Activated T-cell treated with anti-CD3 and anti-CD28 coated beads, Interleukin-2, amount 50 U/mL, for 1 hour (primary cell): ENCODE measurements around the gene AUNIP.
"Not testable (repeated sequence)": the region's sequence is repeated elsewhere in the genome, so short reads cannot be mapped to it uniquely, and the experiment has no call there.

ENCODE experiments used
- DNase-seq: peaks from one replicate; pipeline ENCODE4 v3.0.0-alpha.2; 2020

The AUNIP gene

DNA sequence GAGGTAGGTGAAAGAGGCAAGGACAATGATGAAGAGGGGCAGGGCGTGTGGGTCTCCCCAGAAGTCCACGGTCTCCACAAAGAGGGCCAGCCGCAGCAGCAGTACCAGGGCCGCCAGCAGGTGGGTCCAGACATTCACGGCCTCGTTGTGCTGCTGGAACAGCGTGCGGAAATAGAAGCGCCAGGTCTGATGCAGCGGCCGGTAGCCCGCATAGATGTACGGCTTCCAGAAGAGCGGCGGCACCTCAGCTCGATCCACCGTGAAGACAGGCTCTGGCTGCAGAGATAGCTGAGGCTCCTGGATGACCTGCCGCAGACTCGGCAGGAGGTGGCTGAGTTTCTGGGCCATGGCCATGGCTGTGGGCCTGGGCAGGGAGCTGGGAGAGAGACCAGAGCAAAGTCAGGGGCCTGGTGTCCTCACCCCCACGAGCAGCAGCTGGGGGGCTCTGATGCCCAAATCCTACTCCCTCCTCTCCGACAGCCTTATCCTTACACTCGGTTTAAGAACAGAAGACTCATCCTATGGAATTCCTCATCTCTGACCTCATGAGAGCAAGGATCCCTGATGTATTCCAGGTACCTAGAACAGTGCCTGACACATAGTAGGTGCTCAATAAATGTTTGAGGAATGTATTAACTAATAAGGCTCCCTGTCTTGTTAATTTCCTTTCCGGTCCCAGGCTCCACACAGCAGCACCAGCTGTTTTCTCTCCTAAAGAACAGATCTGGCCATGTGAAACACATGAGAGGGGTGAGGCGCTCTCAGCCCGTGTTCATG, 4.4 kb upstream of the AUNIP start:
- no peak for DNase-seq

DNA sequence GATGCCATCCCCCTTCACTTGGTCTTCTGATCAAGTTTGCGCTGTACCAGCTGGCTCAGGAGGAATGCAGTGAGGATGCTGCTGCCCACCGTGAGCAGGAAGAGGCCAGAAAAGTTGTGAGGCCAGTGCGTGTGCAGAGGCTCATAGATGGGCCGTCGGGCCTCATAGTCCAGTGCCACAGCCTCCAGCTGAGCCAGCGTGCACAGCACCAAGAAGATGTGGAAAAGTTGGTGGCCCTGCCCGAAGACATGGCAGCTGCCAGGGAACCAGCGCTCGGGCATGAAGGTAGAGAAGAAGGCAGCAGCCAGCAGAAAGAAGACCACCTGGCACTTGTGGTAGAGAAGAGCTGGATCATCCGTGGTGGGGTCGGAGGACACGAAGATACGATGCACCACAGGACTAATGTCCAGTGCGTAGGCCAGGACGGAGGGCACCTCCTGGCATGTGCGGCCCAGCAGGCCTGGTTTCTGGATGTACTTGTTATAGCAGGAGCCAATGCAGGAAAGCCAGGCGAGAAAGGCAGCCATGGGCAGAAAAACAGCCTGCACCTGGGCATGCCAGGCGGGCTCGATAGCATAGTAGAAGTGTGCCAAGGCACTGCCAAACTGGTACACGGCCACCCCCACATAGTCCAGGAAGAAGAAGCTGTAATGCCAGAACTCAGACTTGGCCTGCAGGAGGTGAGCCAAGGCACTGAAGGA, 3.7 kb upstream of the AUNIP start:
- no peak for DNase-seq

DNA sequence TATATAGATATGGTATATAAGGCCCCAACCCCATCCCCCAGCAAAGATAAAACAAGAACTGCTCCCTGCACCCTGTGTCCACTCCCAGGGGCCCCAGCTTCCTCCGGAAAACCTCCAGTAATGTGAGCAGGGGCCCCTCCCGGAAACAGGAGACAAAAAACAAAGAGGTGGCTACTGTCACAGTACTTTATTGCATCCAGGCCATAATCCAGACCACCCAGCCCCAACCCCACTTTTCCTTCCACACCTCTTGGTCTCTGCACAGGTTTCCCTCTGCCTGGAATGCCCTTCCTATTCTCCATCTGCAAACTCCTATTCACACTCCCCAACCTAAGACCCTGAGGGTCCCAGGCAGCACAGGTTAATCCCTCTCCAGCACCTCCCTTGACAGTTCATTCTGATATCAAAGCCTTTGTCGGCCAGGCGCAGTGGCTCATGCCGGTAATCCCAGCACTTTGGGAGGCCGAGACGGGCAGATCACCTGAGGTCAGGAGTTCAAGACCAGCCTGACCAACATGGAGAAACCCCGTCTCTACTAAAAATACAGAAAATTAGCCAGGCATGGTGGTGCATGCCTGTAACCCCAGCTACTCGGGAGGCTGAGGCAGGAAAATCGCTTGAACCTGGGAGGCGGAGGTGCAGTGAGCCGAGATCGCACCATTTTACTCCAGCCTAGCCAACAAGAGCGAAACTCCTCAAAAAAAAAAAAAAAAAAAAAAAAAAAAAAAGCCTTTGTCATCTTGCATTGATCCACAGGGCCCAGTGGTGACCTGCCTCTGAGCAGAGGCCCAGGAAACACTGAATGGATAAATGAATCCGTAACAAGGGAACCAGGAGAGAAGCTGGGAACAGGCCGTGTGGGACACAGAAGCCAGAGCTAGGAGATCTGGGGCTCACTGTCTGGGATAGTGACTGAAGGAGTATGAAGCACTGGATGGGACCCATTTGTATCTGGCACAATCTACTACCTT, 2.3 kb upstream of the AUNIP start:
- DNase-seq, result no peak

DNA sequence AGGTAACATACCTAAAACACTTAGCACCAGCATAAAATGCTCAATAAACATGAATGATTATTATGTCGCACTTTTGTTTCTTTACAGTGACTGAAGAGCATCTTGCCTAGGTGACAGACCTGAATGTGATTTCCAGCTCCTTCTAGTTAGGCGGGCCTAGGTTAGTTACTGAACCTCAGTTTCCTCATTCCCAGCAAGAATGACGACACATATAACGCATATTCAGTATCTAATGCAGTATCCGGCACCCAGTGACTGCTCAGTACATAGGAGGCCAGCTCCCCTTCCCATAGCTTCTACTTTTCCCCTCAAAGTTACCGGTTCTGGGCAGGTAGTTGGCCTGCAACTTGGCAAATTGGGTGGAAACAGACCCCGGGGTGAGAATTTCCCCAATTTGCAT, 763 bp downstream of the AUNIP start:
- DNase-seq, result no peak

DNA sequence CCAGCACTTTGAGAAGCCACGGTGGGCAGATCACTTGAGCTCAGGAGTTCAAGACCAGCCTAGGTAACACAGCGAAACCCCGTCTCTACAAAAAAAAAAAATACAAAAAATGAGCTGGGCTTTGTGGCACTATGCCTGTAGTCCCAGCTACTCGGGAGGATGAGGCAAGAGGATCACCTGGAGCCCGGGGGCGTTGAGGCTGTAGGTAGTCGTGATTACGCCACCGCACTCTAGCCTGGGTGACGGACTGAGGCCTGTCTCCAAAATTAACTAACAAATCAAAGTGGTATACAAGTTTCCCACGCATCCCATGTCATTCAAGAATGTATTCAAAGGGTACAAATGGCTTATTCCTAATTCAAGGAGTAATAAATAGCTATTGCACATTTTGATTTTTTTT, 2.4 kb downstream of the AUNIP start:
- no peak for DNase-seq

DNA sequence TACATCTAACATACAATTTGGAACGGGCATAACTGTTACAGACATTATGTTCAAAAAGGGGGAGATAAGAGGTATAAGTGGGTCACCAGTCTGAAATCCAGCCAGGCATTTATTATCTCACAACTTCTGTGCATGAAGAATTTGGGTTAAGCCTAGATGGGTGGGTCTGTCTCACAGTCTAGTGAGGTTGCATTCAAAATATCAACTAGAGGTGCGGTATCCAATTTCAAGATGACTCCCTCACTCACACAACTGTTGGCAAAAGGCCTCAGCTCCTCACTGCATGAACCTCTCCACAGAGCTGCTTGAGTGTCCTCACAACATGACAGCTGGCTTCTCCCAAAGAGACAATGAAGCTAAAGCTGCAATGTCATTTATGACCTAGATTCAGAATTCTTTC, 4.7 kb downstream of the AUNIP start:
- no peak for DNase-seq

DNA sequence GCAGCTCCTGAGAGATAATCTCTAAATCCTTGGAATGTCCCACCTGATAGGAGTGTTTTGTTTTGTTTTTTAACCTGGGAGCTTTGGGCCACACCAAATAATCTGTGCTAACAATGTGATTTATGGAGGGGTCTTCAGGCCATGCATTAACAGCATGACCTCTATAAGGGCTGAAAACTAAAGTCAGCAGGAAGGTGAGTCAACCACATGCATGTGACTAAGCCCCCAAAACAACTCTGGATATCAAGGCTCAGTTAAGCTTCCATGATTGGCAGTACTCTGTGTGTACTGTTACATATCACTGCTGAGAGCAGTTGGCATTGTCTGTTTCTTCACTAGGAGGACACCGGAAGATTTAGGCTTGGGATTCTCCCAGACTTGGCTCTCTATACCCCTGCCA, 10.7 kb downstream of the AUNIP start:
- DNase-seq, result no peak

DNA sequence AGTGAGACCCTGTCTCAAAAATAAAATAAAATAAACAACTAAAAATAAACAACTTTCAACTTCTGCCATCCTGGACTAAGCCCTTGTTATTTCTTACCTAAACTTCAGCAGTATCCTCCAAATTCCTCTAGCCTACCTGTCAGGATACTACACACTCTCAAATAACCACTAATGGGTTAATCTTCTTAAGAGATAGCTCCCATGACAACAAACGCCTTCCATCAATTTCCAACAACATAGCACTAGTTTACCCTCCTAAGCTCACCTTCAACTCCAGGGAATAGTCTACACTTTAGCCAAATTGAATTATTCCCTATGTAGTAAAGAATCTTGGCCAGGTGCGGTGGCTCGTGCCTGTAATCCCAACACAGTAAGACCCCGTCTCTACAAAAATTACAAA, 11.3 kb downstream of the AUNIP start:
- no peak for DNase-seq

DNA sequence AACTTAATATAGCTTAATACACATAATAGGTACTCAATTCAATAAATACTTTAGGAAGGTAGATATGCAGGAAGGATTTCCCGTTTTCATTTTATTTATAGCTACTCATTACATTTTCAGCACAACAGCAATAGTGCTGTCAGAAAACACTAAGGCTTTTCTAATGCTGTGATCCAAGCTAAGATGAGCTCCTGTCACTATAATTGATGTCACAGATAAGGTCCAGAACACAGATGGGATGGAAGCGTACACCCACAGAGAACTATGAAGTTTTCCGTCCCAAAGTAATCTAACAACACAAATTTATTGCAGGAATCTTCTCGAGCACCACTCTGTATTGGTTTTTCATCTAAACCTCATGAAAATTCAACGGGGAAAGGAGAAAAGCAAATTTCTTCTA, 13.6 kb downstream of the AUNIP start:
- no peak for DNase-seq

DNA sequence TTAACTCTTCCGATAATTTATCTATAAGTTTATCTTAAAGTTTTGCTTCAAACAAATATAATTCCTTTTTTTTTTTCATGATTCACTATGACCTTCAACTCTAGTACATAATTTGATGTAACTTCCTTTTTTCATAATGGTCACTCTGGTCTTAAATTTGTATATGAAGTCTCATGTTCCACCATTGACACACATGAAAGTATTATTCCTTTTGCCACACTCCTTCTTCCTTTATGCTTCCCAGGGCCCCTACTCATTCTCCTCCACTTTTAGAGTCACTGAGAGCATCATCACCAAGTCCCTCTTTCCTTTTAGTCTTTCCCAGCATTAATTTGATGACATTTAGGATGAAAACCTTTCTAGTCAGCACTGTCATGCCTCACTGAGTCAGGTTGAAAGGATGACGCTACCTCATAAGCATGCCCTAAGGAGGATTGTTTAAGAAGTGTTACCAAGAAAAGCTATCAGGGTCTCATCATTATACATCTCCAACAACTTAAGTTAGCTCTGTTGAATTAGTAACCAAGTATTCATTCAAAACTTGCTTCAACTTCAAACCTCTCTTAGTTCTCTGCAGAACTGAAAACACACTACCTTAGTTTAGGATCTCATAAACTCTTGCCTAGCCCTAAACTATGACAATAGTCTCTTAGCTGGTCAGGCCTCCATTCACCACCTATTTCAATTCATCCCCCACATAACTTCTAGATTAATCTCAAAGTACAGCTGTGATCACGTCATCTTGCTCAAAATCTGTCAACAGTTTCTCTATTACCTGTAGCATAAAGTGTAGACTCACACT, 14.5 kb downstream of the AUNIP start:
- no peak for DNase-seq

DNA sequence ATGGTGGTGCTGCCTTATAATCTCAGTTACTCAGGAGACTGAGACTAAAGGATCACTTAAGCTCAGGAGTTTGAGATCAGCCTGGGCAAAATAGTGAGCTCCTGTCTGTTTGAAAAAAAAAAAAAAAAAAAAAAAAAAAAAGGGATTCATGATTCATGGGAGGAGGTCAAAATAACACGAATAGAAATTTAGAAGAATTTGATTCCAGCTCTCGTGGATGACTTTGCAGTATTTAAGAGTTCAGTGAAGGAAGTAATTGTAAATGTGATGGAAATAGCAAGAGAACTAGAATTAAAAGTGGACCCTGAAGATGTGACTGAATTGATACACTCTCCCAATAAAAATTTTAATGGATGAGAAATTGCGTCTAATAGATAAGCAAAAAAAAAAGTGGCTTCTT, 15.8 kb downstream of the AUNIP start:
- DNase-seq, result no peak

DNA sequence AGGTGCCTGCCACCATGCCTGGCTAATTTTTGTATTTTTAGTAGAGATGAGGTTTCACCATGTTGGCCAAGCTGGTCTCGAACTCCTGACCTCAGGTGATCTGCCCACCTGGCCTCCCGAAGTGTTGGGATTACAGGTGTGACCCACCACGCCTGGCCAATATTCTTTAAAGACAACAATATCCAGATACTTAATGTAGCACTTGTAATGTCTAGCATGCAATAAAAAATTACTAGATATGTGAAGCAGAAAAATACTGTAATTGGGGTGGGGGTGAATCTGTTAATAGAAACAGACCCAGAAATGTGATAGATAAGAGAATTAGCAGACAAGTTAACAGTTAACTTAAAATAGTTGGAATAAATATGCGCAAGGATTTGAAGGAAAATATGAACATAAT, 19.4 kb downstream of the AUNIP start:
- not testable (repeated sequence) for DNase-seq

DNA sequence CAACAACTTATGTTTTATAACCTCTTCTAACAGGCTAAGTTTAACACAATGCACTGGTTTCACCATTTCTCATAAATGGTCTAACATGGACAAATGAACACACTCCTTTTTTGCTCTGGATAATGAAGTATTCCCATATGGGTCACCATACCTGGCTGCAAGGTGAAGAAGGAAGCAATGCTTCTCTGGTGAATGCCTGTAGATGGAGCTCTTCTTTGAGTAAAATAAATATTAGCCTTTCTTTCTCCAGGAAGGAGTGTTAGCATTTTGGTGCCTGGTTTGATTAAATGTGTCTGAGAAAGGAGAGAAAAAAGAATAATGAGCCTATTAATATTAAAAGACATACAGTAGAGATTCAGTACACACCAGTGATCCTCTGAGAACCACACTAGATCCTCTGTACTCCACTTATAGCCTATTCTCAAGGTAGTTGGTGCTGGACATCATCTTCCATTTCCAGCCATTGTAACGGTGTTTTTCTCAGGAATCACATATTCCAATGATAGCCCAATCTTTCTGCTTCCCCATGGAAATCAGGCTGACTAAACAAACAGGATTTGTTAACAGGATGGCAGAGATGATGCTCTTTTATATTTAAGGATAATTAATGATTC, 21.9 kb downstream of the AUNIP start:
- no peak for DNase-seq

DNA sequence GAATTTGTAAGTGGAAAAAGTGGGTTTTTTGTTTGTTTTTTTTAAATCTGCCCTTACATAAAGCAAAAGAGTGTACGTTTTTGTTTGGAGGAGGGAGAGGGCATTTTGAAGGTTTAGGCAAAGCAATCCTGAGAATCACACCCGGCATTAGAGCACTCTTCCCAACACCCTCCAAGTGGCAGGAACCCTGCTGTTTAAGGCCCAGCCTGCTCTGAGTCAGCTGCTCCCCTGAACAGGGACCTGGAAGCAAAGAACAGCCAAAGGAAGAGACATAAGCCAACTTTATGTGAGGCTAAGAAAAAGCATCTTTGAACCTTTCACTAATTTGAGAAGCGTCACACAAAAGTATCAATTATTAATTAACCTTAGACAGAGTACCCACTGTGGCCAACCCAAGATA, 22.6 kb downstream of the AUNIP start:
- no peak for DNase-seq

DNA sequence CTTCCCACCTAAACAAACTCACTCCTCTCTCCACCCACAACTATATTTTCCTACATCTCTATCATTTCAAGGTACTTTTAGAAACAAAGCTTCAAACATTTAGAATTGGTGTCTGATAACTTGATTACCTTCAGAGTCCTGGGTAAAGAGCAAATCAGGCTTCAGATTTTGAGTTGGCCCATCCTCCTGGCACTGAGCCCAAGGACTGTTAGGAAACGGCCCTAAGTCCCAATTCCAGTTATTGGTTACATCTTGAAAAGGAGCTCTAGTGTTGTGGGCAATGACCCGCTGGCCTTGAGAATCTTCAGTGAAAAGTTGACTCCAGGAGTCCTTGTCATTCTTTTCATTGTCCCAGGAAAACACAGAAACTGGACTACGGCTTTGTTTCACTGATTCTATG, 24.4 kb downstream of the AUNIP start:
- DNase-seq, result no peak

DNA sequence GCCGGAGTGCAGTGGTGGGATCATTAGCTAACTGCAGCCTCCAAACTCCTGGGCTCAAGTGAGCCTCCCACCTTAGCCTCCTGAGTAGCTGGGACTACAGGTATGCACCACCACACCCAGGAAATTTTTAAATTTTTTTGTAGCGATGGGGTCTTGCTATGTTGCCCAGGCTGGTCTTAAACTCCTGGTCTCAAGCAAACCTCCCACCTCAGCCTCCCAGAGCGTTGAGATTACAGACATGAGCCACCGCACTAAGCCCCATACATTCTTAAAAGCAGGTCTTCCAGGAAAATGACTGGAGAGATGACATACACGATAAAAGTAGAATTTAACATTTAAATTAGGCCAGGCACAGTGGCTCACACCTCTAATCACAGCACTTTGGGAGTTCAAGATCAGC, 26.1 kb downstream of the AUNIP start:
- no peak for DNase-seq

DNA sequence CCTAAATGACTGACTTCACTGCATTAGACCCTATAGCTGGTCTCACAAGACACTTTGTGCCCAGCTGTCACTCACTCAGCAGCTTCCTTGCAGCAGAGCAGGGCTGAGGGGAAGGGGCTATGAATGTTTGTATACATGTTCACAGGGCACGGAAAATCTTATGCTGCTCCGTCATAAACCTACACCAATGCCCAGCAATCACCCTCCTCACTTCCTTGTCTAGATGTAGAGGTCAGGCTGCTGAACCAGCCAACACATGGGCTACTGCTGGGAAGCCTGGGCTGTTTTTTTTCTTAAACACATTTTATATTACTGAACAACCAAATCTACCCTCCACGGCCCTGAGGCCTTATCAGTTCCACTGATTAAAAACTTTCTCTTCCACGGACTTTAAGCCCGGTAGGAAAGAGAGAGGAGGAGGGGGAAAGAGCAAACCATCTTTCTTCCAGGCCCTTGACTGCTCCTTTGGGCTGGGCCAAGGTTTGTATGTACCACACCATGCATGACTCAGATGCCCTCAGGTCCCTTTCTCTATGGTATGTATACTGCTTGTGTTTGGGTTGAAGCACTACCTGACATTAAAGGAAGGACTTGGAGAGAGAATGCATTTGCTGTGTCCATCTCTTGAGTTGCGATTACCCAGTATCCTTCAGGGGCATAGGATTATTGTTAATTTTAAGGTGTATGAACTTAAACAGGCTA, 26.8 kb downstream of the AUNIP start:
- no peak for DNase-seq

DNA sequence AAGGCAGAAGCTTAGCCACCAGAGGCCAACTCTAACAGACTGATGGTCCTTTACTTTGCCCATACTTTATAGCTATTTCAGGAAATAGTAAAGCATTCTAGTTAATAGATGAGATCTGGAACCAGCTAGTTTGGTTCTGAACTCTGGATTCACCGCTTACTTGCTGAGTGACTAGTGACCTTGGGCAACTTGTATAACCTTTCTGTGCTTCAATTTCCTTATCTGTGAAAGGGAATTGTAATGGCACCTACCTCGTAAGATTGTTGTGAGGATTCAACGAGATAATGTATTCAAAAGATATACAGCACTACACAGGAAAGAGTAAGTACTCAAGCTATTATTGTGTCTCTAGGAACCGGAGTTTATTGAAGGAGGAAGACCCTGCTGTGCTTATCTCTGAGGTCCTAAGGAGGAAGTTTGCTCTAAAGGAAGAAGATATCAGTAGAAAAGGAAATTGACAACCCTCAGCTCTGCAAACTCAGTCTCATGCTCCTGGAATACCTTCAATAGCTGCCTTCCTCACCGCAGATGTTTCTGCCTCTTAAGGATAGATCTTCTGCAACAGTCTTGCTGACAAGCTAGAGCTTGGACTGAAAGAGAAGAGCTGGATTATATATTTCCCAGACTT, 27.6 kb downstream of the AUNIP start:
- no peak for DNase-seq

DNA sequence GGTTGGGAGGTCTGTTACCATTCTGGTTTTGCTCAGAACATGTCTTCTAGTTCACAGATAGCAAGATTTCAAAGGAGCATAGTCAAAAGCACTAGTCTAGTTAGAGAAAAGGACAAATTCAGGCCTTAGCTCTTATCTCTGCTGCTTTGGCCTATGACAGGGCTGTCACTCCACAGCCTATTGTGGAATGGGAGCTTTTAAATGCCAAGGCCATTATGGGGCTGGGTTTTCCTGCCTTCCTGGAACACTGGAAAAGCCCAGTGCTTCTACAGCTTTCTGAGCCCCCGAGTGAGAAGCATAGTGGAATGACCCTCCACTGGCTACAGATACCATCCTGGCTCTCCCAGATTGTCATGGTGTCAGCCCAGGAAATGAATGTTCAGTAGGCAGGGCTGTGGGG, 30.2 kb downstream of the AUNIP start:
- DNase-seq, result no peak

DNA sequence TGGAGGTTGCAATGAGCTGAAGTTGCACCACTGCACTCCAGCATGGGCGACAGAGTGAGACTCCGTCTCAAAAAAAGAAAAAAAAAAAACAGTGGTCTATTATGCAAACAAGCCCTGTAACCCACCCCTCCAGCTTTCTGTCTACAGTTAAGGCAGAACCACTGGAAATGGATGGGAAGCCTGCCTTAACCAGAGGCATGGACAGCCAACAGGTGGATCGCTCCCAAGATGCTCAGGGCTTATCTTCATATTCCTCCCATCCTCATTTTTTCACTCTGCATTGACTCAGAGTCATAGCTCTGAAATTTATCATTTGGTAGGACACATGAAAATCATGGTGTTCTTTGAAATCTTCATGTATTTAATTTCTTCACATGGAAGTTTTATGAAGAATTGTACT, 30.8 kb downstream of the AUNIP start:
- no peak for DNase-seq

DNA sequence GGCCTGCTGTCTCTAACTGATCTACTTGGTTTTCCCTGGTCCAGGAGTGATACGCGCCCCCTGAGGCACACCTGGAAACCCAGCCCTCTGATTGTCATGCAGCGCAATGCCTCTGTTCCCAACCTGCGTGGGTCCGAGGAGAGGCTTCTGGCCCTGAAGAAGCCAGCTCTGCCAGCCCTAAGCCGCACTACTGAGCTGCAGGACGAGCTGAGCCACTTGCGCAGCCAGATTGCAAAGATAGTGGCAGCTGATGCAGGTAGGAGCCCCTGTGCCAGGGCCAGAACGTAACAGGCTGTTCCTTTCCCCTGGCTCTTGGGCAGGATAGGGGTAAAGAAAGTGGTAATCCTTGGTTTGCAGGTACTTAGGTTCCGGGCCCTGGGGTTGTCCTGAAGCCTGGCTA, 32.7 kb downstream of the AUNIP start:
- DNase-seq, result no peak
